AG08395 (cell line): ENCODE results near the gene ZNF630.
"Not testable (repeated sequence)": the region's sequence is repeated elsewhere in the genome, so short reads cannot be mapped to it uniquely, and the experiment has no call there.

Experiments used
- DNase-seq: peaks from one replicate; pipeline ENCODE4 v3.0.0; 2012; ENCODE audit warnings: mixed read lengths, low spot score

The ZNF630 gene

DNA sequence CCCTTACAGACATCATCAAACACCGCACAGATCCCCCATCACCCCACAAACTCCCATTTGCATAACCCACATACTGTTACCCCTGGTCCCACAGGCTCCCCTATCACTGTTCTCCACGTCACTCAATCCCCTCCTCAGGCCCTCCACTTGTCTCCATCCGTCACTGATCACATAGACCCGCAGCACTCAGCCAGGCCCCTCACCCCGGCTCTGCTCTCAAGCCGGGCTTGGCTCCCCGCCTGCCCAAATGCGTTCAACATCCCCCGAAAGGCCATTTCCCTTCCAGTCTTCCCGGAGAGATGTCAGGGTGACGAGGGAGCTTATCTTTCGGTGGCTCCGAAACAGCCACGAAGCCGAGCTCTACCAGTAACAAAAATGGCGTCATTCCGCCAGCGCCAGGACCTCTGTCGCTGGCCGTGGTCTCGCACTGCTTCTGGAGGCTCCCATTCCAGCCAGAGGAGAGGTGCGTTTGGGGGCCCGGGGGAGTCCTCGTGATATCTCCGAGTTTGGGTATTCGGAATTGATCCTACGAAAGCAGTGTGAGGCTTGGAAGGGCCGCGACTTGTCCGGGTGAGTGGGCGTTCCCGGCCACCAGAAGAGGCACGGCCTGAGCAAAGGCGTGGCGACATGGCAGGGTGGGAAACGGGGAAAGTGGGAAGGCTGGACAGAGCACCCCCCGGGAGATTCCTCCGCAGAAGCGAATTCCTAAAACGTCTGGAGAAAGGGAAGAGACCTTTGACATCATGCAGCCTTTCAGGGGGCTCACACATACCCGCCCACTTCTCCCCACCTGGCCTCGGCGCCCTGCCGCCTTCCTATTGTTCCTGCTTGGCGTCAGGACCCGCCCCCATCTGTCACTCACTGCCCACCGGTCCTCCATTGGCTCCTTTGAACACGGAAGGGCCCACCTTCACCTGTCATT, at the start of gene ZNF630:
Gene ZNF630 (minus strand): TSS at position 577 of the 922 bp plus-strand sequence. CDS start 4,754 bp downstream, outside the sequence.
- DNase-seq, result peak; percentile 50

DNA sequence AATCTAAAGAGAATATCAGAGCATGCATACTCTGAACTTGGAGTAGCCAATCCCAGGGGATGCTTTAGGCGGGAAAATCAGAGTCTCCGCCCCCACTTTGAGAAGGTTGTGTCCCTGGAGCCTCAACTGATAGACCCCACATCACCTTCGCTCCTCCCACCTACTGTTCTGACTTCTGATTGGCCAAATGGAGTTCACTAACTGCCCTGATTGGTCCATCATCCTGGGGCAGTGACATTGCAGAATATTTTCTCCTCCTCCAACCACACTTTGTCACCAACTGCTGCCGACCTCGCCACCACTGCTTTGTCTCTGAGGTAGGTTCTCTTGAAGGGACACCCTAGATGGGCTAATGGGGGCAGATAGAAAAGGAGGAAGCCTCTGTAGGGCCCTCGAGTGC, 36.3 kb upstream of the ZNF630 start:
- DNase-seq, result no peak

DNA sequence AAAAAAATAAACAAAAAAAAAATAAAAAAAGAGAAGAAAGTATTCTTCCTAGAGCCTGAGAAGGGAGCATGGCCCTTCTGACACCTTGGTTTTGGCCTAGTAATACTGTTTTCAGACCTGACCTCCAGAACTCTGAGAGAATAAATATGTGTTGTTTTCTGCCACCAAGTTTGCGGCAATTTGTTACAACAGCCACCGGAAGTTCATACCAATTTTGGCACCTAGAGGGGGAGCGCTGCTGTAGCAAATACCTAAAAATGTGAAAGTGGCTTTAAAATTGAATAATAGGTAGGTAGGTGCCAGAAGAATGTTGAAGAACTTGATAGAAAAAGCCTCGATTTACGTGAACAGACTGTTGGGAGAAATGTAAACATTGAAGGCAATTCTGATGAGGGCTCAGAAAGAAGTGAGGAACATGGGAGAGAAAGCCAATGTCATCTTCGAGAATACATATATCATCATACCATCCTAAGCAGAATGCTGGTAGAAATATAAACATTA, 31.5 kb upstream of the ZNF630 start:
- DNase-seq, result no peak

DNA sequence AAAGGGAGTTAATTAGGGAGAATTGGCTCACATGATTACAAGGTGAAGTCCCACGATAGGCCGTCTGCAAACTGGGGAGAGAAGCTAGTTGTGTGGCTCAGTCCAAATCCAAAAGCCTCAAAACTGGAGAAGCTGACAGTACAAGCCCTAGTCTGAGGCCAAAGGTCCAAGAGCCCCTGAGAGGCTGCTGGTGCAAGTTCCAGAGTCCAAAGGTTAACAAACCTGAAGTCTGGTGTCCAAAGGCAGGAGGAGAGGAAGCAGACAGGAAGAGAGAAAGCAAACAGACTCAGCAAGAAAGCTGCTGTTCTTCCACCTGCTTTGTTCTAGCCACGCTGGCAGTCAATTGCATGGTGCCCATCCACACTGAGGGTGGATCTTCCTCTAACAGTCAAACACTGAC, 30.0 kb upstream of the ZNF630 start:
- no peak for DNase-seq

DNA sequence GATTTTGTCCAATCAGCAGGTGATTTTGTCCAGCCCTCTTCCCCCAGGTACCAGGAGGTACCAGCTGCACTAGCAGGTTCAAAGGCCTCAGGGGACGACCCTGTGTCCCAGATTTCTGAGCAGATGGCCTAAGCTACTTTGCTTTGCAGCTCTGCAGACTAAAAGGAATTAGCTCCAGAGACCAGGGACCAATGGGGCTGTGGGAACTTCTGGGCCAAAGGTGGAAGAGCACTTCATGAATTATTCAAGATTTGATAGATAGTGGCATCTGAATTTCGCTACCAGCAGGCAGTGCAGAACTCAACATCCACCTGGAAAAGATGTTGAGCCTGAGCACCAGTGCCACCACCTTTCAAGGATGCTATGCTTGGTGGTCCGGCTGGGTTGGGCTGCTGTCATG, 21.1 kb upstream of the ZNF630 start:
- not testable (repeated sequence) for DNase-seq

DNA sequence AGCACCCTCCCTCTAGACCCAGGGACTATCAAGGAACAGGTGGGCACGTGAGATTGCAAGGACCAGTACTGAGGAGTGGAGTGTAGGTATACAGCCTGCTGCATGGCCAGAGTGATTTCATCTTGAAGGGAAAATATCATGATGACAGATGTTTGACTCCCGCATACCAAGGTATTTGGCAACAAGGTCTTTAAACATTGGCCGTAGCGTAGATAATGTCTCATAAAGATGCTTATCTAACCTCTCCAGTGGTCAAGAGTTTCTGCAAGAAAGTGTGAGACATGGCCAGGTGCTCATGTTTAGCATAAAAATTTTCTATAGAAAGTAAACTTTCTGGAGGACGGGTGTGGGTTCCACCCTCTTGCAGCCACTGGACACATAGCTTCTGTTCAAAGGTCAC, 18.7 kb upstream of the ZNF630 start:
- no peak for DNase-seq

DNA sequence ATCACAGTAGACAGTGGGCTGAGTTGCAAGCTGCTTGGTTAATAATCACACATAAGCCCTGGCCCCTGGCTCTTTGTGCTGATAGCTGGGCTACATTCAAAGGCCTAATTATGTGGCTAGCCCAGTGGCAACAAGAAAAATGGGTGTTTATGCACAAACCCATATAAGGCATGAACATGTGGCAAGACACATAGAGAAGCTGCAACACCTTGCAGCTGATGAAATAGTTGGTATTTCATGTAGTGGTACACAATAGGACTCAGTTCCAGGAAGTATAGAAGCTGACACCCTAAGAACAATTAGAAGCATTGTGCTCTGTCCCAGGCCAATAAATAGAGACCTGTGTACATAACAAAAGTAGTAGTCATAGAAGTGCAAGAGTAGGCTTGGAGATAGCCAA, 14.6 kb upstream of the ZNF630 start:
- no peak for DNase-seq

DNA sequence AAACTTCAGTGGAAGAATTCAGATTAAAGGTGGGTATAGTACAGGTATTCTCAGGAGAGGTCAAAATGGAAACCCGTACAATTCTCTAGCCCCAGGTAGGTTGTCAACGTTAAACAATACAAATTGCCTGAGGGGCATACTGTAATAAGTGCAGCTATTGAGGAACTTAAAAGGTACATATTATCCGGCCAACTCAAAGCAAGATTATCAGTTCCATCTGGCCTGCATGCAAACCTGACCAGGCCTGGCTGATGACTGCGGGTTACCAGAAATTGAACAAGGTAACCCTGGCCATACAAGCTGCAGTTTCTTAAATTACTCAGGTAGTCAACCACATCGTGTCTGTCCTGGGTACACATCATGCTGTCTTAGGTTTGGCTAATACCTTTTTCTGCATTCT, 12.3 kb upstream of the ZNF630 start:
- no peak for DNase-seq

DNA sequence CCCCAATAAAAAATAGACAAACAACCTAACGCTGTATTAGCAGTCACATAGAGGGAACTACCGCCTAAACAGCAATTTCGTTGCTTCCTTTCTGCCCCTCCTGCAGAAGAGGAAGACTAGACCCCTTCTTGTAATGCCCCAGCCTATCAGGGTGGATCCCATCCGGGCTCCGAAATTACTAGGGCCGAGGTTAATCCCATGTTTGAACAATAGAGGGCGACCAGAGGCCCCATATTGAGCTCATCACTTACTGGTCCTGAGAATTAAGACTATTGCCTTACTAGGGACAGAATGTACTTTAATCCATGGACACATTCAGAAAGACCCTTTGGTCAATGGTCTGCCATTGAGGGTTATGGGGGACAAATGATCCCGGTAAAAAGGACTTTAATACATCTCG, 11.8 kb upstream of the ZNF630 start:
- peak; percentile 84 for DNase-seq

DNA sequence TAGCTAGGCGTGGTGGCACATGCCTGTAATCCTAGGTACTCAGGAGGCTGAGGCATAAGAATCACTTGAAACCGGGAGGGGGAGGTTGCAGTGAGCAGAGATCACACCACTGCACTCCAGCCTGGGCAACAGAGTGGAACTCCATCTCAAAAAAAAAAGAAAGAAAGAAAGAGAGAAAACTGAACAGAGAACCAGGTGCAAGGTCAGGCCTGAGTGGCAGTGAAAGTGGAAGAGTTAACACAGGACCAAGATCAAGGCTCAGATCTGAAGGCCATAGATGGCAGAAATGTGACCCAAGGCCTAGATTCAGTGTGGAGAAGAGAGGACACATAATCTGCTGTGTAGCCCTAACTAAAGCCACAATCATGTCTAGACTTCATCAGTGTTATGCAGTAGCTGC, 4.9 kb upstream of the ZNF630 start:
- DNase-seq, result no peak

DNA sequence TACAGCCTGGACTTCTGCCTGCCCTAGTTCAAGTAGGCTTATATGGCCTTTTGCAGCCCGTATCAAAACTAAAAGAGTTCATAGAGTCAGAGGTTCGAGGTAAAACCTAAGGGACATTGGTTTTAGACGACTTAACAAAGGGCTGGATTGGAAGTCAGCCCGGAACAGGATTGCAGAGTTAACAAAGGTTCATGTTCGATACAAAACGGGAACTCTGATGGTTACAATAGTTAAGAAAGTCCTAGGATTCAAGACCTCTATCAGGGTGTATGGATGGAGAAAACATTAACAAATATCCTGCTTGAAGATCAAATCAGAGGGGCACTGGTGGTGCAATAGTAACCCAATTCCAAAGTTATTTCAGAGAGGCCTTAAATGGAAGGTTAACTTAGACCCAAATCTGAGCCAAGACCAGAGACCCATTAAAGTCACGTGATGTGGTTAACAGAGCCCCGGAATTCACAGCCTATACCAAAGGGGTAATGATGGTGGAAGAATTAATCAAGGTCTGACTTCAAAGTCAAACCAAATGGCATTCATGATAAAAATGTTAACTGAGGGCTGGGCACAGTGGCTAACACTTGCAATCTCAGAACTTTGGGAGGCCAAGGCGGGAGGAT, 656 bp upstream of the ZNF630 start:
- DNase-seq, result no peak

DNA sequence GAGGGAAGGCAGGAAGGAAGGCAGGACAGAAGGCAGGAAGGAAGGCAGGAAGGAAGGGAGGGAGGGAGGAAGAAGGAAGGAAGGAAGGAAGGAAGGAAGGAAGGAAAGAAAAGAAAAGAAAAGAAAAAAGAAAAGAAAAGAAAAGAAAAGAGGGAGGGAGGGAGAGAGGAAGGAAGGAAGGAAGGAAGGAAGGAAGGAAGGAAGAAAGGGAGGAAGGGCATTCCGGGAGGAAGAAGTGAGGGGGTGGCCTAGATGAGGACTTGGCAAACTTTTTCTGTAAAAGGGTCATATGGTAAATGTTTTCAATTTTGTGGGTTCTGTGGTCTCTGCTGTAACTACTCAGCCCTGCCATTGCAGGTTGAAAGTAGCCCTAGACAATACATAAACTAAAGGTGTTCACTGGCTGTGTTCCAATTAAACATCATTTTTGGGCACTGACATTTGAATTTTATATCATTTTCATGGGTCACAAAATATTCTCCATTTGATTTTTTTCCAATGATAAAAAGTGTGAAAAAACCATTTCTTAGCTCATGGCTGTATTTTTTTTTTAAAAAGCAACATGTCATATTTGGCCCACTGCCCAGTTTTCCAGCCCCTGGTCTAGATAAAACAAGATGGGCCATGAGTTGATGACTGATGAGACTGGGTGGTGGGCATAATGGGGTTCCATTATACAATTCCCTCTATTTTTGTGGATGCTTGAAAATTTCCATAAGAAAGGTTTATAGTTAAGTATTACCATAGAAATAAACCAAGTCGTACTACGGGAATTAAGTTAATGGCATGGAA, 3.1 kb downstream of the ZNF630 start:
- no peak for DNase-seq

DNA sequence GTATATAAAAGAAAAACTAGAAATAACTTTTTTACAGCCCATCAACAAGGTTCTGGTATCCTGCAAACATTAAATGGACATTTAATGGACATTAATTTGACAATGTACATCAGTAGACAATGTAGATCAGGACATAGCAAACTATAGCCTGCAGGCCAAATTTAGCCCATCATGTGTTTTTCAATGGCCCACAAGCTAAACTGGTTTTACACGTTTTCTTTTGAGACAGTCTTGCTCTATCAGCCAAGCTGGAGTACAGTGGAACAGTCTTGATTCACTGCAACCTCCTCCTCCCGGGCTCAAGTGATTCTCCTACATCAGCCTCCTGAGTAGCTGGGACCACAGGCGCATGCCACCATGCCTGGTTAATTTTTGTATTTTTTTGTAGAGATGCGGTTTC, 7.2 kb downstream of the ZNF630 start:
- DNase-seq, result no peak

DNA sequence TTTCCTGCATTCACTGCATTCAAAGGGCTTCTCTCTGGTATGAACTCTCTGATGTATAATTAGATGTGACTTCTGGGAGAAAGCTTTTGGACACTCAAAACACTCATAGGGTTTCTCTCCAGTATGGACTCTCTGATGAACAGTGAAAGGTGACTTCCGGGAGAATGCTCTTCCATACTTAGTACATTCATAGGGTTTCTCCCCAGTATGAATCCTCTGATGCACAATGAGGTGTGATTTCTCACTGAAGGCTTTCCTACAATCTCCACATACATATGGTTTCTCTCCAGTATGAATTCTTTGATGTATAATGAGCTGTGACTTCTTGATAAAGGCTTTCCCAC, 12.2 kb downstream of the ZNF630 start:
- no peak for DNase-seq

DNA sequence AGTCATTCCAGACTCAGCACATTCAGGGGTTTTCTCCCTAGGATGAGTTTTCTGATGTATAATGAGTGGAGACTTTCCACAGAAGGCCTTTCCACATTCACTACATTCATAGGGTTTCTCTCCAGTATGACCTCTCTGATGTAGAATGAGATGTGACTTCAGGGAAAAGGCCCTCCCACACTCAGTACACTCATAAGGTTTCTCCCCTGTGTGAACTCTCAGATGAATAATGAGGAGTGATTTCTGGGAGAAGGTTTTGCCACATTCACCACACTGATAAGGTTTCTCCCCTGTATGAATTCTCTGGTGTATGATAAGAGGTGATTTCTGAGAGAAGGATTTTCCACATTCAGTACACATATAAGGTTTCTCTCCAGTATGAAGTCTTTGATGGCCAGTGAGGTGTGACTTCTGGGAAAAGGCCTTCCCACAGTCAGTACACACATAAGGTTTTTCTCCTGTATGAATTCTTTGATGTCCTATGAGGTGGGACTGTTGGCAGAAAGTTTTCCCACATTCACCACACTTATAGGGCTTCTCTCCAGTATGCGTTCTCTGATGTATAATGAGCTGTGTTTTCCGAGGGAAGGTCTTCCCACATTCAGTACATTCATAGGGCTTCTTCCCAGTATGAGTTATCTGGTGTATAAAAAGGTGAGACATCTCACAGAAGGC, 12.7 kb downstream of the ZNF630 start:
- no peak for DNase-seq

DNA sequence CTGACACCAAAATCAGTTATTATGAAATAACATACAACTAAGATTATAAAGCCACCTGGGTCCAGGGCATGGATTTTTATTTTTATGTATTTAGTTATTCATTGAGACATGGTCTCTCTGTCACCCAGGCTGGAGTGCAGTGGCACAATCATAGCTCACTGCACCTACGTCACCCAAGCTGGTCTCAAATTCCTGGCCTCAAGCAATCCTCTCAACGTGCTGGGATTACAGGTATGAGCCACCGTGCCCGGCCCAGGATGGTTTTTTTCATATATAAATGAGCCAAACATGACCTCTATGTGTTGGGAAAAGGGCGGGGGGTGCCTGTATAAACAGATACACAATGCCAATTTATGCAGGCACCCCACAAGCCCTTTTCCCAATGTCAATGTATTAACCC, 24.6 kb downstream of the ZNF630 start:
- no peak for DNase-seq

DNA sequence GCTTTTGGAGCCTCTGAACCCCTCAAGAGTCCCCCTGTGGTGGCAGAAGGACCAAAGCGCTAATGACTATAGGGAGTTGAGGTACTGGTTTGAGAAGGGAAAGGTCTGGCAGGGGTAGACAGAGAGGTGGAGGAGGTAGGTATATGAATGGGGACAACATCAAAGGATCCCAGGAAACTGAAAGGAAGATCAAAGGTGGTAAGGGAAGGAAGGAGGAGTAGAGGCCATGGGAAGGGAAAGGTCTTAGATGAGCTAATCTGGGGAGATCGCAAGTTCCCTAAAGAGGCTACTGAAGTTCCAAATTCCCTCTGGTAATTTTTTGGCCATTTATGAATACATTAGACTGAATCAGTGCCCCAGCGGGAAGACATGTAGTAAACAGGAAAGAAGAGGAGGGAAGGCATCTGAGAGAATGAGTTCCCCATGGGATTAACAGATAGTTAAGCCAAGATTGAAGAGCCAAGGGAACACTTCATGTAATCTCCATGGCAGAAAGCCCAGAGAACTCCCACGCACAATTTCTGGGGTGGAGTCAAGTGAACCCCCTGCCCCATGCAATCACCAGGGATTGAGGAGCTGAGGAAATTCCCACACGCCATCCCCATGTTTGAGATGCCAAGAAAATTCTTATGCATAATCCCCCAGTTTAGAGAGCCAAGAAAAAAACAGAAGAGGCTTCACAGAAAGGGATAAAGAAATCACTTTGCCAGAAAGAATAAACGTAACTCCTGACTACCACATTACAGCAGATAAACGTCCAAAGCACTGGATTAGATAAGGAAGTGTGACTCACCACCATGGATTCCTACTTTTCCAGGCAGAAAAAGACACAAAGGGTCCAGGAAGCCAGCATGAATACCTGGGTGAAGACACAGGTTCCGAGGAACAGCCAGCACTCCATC, 25.8 kb downstream of the ZNF630 start:
- DNase-seq, result no peak

DNA sequence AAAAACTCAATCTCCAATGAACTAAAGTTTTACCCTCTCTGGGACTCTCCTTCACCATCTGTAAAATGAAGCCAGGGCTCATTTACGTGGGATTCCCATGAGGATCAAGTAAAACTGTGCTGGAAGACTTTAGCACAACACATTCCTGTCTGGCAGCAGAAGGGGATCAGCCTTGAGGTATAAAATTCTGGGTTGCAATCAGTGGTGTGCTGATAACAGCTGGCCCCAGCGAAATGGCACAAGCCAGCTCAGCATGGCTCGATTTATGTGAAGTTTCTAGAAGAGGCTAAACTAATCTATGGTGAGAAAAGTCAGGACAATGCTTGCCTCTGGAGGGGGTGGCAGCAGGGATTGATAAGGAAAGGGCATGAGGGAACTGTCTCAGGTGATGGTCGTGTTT, 28.4 kb downstream of the ZNF630 start:
- DNase-seq, result no peak

DNA sequence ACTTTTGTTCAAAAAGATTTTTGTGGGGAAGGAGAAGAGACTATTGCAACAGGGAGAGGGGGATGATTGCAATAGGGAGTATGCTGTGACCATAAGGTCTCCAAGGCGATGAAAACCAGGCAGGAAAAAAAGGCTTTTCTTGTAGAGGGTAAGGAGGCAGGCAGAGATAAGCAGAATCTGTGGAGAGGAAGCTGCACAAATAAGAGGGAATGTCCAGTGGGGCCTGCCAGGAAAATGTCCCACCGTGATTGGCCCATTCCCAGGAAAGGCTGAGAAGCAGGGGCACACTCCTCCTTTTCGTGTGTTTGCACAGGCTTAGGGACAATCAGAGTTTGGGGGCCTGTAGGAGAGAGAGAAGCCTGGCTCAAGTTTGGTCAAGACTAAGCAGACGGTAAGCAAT, 35.5 kb downstream of the ZNF630 start:
- DNase-seq, result no peak

DNA sequence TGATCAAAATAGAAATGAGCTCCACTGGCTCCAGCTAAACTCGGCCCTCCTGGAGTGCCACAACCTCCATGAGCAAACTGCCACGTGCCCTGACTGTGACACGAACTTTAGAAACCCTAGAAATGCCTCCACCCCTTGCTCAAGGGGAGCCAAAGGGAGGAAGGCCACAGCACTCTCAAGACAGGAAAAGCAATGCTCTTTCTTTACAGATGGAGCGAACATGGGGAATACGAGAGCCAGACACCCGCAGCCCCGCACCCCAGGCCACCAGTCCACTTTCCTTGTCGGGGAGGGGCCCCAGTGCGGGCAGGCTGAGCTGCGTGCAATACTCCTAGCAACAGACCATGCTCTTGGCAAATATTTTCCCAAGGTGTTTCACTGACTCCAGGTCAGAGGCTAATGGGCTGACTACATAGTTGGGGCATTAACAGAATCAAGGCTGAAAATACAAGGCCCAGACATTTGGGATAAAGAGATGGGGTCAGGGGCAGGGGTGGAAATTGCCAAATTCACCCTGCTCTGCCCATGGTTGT, 40.7 kb downstream of the ZNF630 start:
- DNase-seq, result not testable (repeated sequence)

DNA sequence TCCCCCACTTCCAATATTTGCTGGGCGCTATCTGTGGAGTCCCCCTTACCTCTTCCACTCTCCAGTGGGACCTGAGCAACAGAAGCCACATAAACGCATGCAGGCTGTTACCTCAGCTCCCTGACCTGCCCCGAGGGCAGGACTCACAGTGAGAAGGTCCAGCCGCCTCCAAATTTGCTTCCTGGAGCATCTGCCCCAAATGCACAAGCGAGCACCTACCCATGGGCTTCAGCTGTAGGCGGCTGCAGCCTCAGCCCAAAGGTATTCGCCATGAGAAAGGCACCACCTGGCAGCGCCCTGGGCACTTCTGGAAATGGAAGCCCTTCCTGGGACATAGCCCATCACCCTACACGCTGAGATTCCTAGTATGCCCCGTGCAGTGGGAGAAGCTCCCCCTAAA, 41.2 kb downstream of the ZNF630 start:
- DNase-seq, result no peak
